ENCODE data around the gene SPG11. TPM values are rescaled to one million over a fixed set of nuclear protein-coding genes. Genes with fewer than 3 reads are reported as not detected.
A peak's percentile ranks its signal among the peaks of the same experiment; 100 is the strongest.

Gene SPG11
- total RNA-seq, 1 experiment from 2014 or later: 65.1 TPM

DNA sequence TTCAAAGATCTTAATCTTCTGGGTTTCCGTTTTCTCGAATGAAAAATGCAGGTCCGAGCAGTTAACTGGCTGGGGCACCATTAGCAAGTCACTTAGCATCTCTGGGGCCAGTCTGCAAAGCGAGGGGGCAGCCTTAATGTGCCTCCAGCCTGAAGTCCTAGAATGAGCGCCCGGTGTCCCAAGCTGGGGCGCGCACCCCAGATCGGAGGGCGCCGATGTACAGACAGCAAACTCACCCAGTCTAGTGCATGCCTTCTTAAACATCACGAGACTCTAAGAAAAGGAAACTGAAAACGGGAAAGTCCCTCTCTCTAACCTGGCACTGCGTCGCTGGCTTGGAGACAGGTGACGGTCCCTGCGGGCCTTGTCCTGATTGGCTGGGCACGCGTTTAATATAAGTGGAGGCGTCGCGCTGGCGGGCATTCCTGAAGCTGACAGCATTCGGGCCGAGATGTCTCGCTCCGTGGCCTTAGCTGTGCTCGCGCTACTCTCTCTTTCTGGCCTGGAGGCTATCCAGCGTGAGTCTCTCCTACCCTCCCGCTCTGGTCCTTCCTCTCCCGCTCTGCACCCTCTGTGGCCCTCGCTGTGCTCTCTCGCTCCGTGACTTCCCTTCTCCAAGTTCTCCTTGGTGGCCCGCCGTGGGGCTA is 47.8 kb upstream of the SPG11 start, which contains the start of the genes B2M and PATL2:
TSS of gene B2M (plus strand) at position 422 of the 647 bp plus-strand sequence. CDS start at position 452, 30 bp downstream.
TSS of gene PATL2 (minus strand) at position 228 of the 647 bp plus-strand sequence. CDS start 34,833 bp downstream, outside the sequence.
- peaks cover 23% of the 10 kb centered on the region for H3K4me1 Mint-ChIP-seq (ENCODE audit: insufficient read depth, unreplicated experiment)
- TF ChIP-seq CTCF (IDR thresholded peaks at IDR 0.05; ENCODE audit: unreplicated experiment): no peak
- H3K27me3 Mint-ChIP-seq (ENCODE audit: insufficient read depth, unreplicated experiment): no peaks in the 10 kb centered on the region
- peak within 1 kb of the TSS; percentile 96 for H3K27ac Mint-ChIP-seq (ENCODE audit: low read depth, unreplicated experiment)
- peak within 1 kb of the TSS; percentile 92 for H3K4me3 Mint-ChIP-seq (ENCODE audit: unreplicated experiment)
- peaks cover 35% of the 10 kb centered on the region for H3K36me3 Mint-ChIP-seq (ENCODE audit: insufficient read depth, unreplicated experiment)
- intact Hi-C loops (cut with micrococcal nuclease): loop anchor here (1.0 kb wide), 1 partner anchor 48 kb away; the partner anchor contains the start of gene SPG11
- peak; percentile 98 for DNase-seq (ENCODE audit: unreplicated experiment)
- H3K9me3 Mint-ChIP-seq (ENCODE audit: unreplicated experiment): no peaks in the 10 kb centered on the region
- ChIA-PET POLR2A (interaction anchor here (0.6 to 7.2 kb wide), 26 partner anchors 11 to 920 kb away, joined by 3 to 340 read pairs (median 4); partner anchors contain the start of genes CTDSPL2, EIF3J, SPG11 and TRIM69), CTCF (interaction anchor here (0.6 to 2.7 kb wide), 11 partner anchors 9 to 111 kb away, joined by 3 to 25 read pairs (median 4); partner anchors contain the start of genes SPG11 and TRIM69)
- BruUV-seq (replicated peaks): no TSS peak

GRCh38 chr15:44710236-44711095 is 47.0 kb upstream of the SPG11 start:
- intact Hi-C loops (cut with micrococcal nuclease): loop anchor here (1.0 kb wide), 1 partner anchor 47 kb away; the partner anchor contains the start of gene SPG11

GRCh38 chr15:44706946-44707636 is 43.6 kb upstream of the SPG11 start:
- ChIA-PET POLR2A (interaction anchor here (0.6 to 2.8 kb wide), 4 partner anchors 8 to 69 kb away, joined by 3 to 12 read pairs (median 6); partner anchors contain the start of gene SPG11), CTCF (interaction anchor here (0.7 to 3.0 kb wide), 4 partner anchors 30 to 135 kb away, joined by 3 to 15 read pairs (median 4); partner anchors contain the start of gene SPG11)
- Mint-ChIP-seq H3K4me1 (ENCODE audit: insufficient read depth, unreplicated experiment) (no peaks in the 10 kb centered on the region), H3K9me3 (ENCODE audit: unreplicated experiment) (no peaks in the 10 kb centered on the region), H3K36me3 (ENCODE audit: insufficient read depth, unreplicated experiment) (peaks cover 11% of the 10 kb centered on the region), H3K27ac (ENCODE audit: low read depth, unreplicated experiment) (no peak overlapping the region), H3K27me3 (ENCODE audit: insufficient read depth, unreplicated experiment) (no peaks in the 10 kb centered on the region), H3K4me3 (ENCODE audit: unreplicated experiment) (no peak overlapping the region)
- no TSS peak for BruUV-seq (replicated peaks)
- no peak for TF ChIP-seq CTCF (IDR thresholded peaks at IDR 0.05; ENCODE audit: unreplicated experiment)
- intact Hi-C loops (cut with micrococcal nuclease): no loop called here
- no peak for DNase-seq (ENCODE audit: unreplicated experiment)

More at GRCh38 chr15:44710236-44711095, 47.0 kb upstream of the SPG11 start:
- Mint-ChIP-seq H3K4me1 (ENCODE audit: insufficient read depth, unreplicated experiment) (peaks cover 21% of the 10 kb centered on the region), H3K27me3 (ENCODE audit: insufficient read depth, unreplicated experiment) (no peaks in the 10 kb centered on the region), H3K4me3 (ENCODE audit: unreplicated experiment) (peak overlapping the region; percentile 92), H3K9me3 (ENCODE audit: unreplicated experiment) (no peaks in the 10 kb centered on the region), H3K27ac (ENCODE audit: low read depth, unreplicated experiment) (peak overlapping the region; percentile 96), H3K36me3 (ENCODE audit: insufficient read depth, unreplicated experiment) (peaks cover 31% of the 10 kb centered on the region)
- ChIA-PET CTCF (interaction anchor here (0.6 to 2.7 kb wide), 10 partner anchors 10 to 47 kb away, joined by 3 to 25 read pairs (median 4); partner anchors contain the start of genes SPG11 and TRIM69), POLR2A (interaction anchor here (0.6 to 7.2 kb wide), 24 partner anchors 12 to 921 kb away, joined by 3 to 340 read pairs (median 4); partner anchors contain the start of genes CTDSPL2, EIF3J, SPG11 and TRIM69)
- BruUV-seq (replicated peaks): TSS peak; percentile 66
- peak; percentile 28 for DNase-seq (ENCODE audit: unreplicated experiment)
- TF ChIP-seq CTCF (IDR thresholded peaks at IDR 0.05; ENCODE audit: unreplicated experiment): no peak
